OCI-LY3 (cell line): ENCODE results near the gene GSG1L.

Source experiments
- H2AFZ ChIP-seq: fragments of 200-600, 300-600 bp; shearing (Covaris generic); 2 replicates; pipeline ENCODE4 v1.6.0; 2014; ENCODE audit warnings: antibody characterized with exemption, low read depth, low read length
- H3K27ac ChIP-seq: fragments of 200-600, 300-600 bp; sonication (generic); 2 replicates; pipeline ENCODE4 v1.5.1; 2014; ENCODE audit warnings: mild to moderate bottlenecking, low read length, moderate library complexity, mixed read lengths
- H3K27me3 ChIP-seq: fragments of 200-600, 300-600 bp; sonication (generic); 2 replicates; pipeline ENCODE4 v1.6.1; 2014; ENCODE audit warnings: low read depth, low read length, mixed read lengths
- H3K36me3 ChIP-seq: fragments of 200-600, 300-600 bp; sonication (generic); replicated peaks from 2 replicates; pipeline ENCODE3; 2014; ENCODE audit warnings: low read depth, low read length, mixed read lengths
- H3K4me1 ChIP-seq: fragments of 300-600, 200-600 bp; sonication (generic); 2 replicates; pipeline ENCODE4 v1.6.1; 2014; ENCODE audit warnings: low read length, mixed read lengths
- H3K4me2 ChIP-seq: fragments of 200-600, 300-600 bp; sonication (generic); 2 replicates; pipeline ENCODE4 v1.6.1; 2014; ENCODE audit warnings: low read length, mixed read lengths
- H3K4me3 ChIP-seq: fragments of 300-600, 200-600 bp; sonication (generic); 2 replicates; pipeline ENCODE4 v1.5.1; 2014; ENCODE audit warnings: antibody characterized with exemption, mild to moderate bottlenecking, low read length, moderate library complexity
- H3K79me2 ChIP-seq: fragments of 300-600, 200-600 bp; shearing (Covaris generic); 2 replicates; pipeline ENCODE4 v1.6.1; 2014; ENCODE audit warnings: mild to moderate bottlenecking, low read length, mixed read lengths
- H3K9ac ChIP-seq: fragments of 300-600, 200-600 bp; shearing (Covaris generic); 2 replicates; pipeline ENCODE4 v1.6.0; 2014; ENCODE audit warnings: mild to moderate bottlenecking, low read length, moderate library complexity
- H3K9me3 ChIP-seq: fragments of 200-600, 300-600 bp; shearing (Covaris generic); 2 replicates; pipeline ENCODE4 v1.6.1; 2014; ENCODE audit warnings: low read length, mixed read lengths; ENCODE audit not compliant: insufficient read depth
- H4K20me1 ChIP-seq: fragments of 200-600, 300-600 bp; sonication (generic); 2 replicates; pipeline ENCODE4 v1.6.1; 2016; ENCODE audit warnings: low read length, mixed read lengths; ENCODE audit not compliant: insufficient read depth
- CTCF ChIP-seq: fragments of 200-600, 300-600 bp; sonication (generic); IDR thresholded peaks from 2 replicates; pipeline ENCODE4 v1.5.1; 2014; ENCODE audit warnings: antibody characterized with exemption, low read length, low read depth
- EZH2phosphoT487 ChIP-seq: fragments of 200-600 bp; shearing (Covaris generic); IDR thresholded peaks from 2 replicates; pipeline ENCODE4 v1.6.1; 2018; ENCODE audit warnings: antibody characterized with exemption, mixed run types, low read depth

Gene GSG1L

GRCh38 chr16:28110074-28110473 lies 46.6 kb upstream of the GSG1L start:
- Histone ChIP-seq H3K27me3 (no peaks in the 10 kb centered on the region), H3K27ac (no peak overlapping the region), H4K20me1 (peaks cover 10% of the 10 kb centered on the region; the same call in 1 of the 2 replicates), H3K4me2 (no peak overlapping the region), H3K79me2 (peaks cover 23% of the 10 kb centered on the region), H3K4me3 (no peak overlapping the region), H3K9me3 (no peaks in the 10 kb centered on the region), H3K4me1 (no peaks in the 10 kb centered on the region), H3K36me3 (peaks cover 85% of the 10 kb centered on the region), H2AFZ (no peak overlapping the region), H3K9ac (no peak overlapping the region)
- TF ChIP-seq CTCF (no peak), EZH2phosphoT487 (no peak)

- no peaks in the 10 kb centered on the region for H3K4me1 ChIP-seq
- no peak overlapping the region for H3K4me2 ChIP-seq
- no peak overlapping the region for H2AFZ ChIP-seq
- no peaks in the 10 kb centered on the region for H3K27me3 ChIP-seq
- no peaks in the 10 kb centered on the region for H3K9me3 ChIP-seq
- peaks cover 10% of the 10 kb centered on the region; the same call in 1 of the 2 replicates for H4K20me1 ChIP-seq
- no peak overlapping the region for H3K4me3 ChIP-seq
- no peak overlapping the region for H3K9ac ChIP-seq
- H3K36me3 ChIP-seq = peaks cover 89% of the 10 kb centered on the region
- TF ChIP-seq EZH2phosphoT487 (no peak), CTCF (no peak)
- H3K79me2 ChIP-seq = peaks cover 23% of the 10 kb centered on the region
- no peak overlapping the region for H3K27ac ChIP-seq
Observed at GRCh38 chr16:28108590-28109247, 45.2 kb upstream of the GSG1L start.

- H3K27ac ChIP-seq = no peak overlapping the region
- H3K9me3 ChIP-seq = no peaks in the 10 kb centered on the region
- H3K4me2 ChIP-seq = no peak overlapping the region
- no peak overlapping the region for H3K4me3 ChIP-seq
- no peaks in the 10 kb centered on the region for H3K4me1 ChIP-seq
- H3K9ac ChIP-seq = no peak overlapping the region
- no peak overlapping the region for H2AFZ ChIP-seq
- H3K79me2 ChIP-seq = peaks cover 23% of the 10 kb centered on the region
- peaks cover 88% of the 10 kb centered on the region for H3K36me3 ChIP-seq
- no peaks in the 10 kb centered on the region for H3K27me3 ChIP-seq
- H4K20me1 ChIP-seq = peaks cover 10% of the 10 kb centered on the region; the same call in 1 of the 2 replicates
- no peak for TF ChIP-seq EZH2phosphoT487
- TF ChIP-seq CTCF = no peak
Observed at GRCh38 chr16:28107232-28107631, 43.7 kb upstream of the GSG1L start.

- Histone ChIP-seq H3K27ac (no peak overlapping the region), H3K9ac (no peak overlapping the region), H3K79me2 (peaks cover 23% of the 10 kb centered on the region), H3K4me3 (no peak overlapping the region), H2AFZ (no peak overlapping the region), H3K4me1 (no peaks in the 10 kb centered on the region), H3K36me3 (peaks cover 85% of the 10 kb centered on the region), H3K4me2 (no peak overlapping the region), H3K27me3 (no peaks in the 10 kb centered on the region), H3K9me3 (no peaks in the 10 kb centered on the region), H4K20me1 (peaks cover 10% of the 10 kb centered on the region; the same call in 1 of the 2 replicates)
- TF ChIP-seq EZH2phosphoT487 (no peak), CTCF (no peak)
Observed at GRCh38 chr16:28106467-28107215, 43.1 kb upstream of the GSG1L start.
